GM18858 (cell line): ENCODE data around the gene MAP1A.
"Not testable (repeated sequence)": the region's sequence is repeated elsewhere in the genome, so short reads cannot be mapped to it uniquely, and the experiment has no call there.

ENCODE experiments used
- ATAC-seq: cut with Tn5 transposase; IDR thresholded peaks from one replicate; pipeline ENCODE4 v1.9.1; 2021; ENCODE audit not compliant: unreplicated experiment

The MAP1A gene

GRCh38 chr15:43528542-43529007, 11.2 kb downstream of the MAP1A start:
- ATAC-seq, result no peak

- ATAC-seq, result no peak
Observed at GRCh38 chr15:43529141-43529540, 11.7 kb downstream of the MAP1A start.

- no peak for ATAC-seq
Observed at GRCh38 chr15:43529587-43530345, 12.4 kb downstream of the MAP1A start.

- no peak for ATAC-seq
Observed at GRCh38 chr15:43531018-43531670, 13.7 kb downstream of the MAP1A start.

GRCh38 chr15:43532826-43533225, 15.4 kb downstream of the MAP1A start:
- not testable (repeated sequence) for ATAC-seq

- no peak for ATAC-seq
Observed at GRCh38 chr15:43534897-43535296, 17.5 kb downstream of the MAP1A start.

- ATAC-seq, result no peak
Observed at GRCh38 chr15:43538091-43538490, 20.7 kb downstream of the MAP1A start.

- ATAC-seq, result no peak
Observed at GRCh38 chr15:43541785-43542184, 24.4 kb downstream of the MAP1A start.

GRCh38 chr15:43544266-43544665, 26.9 kb downstream of the MAP1A start:
- ATAC-seq, result no peak

GRCh38 chr15:43545426-43545825, 28.0 kb downstream of the MAP1A start:
- no peak for ATAC-seq

- ATAC-seq, result no peak
Observed at GRCh38 chr15:43547539-43547938, 30.1 kb downstream of the MAP1A start.

GRCh38 chr15:43550527-43551363, 33.3 kb downstream of the MAP1A start:
- ATAC-seq, result no peak

- ATAC-seq, result no peak
Observed at GRCh38 chr15:43552256-43552655, 34.8 kb downstream of the MAP1A start.

GRCh38 chr15:43552986-43553385, 35.6 kb downstream of the MAP1A start:
- ATAC-seq, result no peak

- not testable (repeated sequence) for ATAC-seq
Observed at GRCh38 chr15:43562753-43563152, 45.3 kb downstream of the MAP1A start.

GRCh38 chr15:43563793-43564192, 46.4 kb downstream of the MAP1A start:
- not testable (repeated sequence) for ATAC-seq

GRCh38 chr15:43566615-43567014, 49.2 kb downstream of the MAP1A start:
- ATAC-seq, result not testable (repeated sequence)

GRCh38 chr15:43574607-43575006, 57.2 kb downstream of the MAP1A start:
- ATAC-seq, result not testable (repeated sequence)
